ENCODE data around the gene ZFYVE26.
A peak's percentile ranks its signal among the peaks of the same experiment; 100 is the strongest.

ZFYVE26 gene

DNA sequence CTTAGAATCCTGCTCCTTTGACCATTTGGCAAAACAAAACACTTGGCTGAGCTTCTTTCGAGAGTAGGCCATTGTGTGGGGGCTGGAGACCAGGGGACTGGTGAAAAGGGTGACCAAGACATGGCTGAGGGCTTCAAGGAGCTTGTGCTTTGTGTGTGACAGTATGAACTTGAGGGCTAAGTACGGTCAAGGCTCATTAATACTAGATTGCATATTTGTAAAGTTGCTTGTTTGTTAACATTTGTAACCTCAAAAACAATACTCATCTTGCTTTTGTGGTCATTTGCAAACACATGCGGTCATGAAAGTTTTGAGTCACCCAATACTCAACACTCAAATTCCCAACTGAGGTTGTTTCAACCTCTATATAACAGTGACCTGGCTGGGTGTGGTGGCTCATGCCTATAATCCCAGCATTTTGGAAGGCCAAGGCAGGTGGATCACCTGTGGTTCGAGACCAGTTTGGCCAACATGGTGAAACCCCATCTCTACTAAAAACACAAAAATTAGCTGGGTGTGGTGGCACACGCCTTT, 42.5 kb downstream of the ZFYVE26 start:
- POLR2A ChIA-PET (ENCODE audit: low non-redundant PET): no interaction called here
- DNase-seq (ENCODE audit: low spot score): no peak
- TF ChIP-seq, protein P1, sequence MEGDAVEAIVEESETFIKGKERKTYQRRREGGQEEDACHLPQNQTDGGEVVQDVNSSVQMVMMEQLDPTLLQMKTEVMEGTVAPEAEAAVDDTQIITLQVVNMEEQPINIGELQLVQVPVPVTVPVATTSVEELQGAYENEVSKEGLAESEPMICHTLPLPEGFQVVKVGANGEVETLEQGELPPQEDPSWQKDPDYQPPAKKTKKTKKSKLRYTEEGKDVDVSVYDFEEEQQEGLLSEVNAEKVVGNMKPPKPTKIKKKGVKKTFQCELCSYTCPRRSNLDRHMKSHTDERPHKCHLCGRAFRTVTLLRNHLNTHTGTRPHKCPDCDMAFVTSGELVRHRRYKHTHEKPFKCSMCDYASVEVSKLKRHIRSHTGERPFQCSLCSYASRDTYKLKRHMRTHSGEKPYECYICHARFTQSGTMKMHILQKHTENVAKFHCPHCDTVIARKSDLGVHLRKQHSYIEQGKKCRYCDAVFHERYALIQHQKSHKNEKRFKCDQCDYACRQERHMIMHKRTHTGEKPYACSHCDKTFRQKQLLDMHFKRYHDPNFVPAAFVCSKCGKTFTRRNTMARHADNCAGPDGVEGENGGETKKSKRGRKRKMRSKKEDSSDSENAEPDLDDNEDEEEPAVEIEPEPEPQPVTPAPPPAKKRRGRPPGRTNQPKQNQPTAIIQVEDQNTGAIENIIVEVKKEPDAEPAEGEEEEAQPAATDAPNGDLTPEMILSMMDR (conservative IDR thresholded peaks at IDR 0.05; ENCODE audit: low read depth): no peak
- no peak overlapping the region for H3K27ac ChIP-seq
- CTCF ChIA-PET: interaction anchor here (0.7 kb wide), 1 partner anchor 202 kb away, joined by 6 read pairs; no protein-coding TSS in a partner anchor

DNA sequence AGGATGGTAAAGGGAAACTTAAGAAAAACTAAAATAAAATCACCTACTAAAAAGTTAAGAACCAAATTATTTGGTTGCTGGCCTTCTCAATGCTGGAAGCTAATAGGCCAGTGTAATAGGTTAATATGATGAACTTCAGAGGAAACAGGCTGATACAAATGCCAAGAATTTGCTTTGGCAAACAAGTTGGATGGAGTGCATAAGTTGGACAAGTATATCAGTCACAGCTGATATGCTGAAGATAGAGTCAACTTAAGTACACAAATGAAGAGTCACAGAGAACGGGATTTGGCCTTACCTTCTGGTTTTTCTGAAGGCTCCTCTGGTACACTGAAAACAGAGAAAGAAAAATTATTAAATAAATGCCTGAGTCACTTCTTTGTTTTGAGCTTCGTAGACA, 48.2 kb downstream of the ZFYVE26 start:
- no peak for DNase-seq (ENCODE audit: low spot score)
- CTCF ChIA-PET: no interaction called here
- POLR2A ChIA-PET (ENCODE audit: low non-redundant PET): no interaction called here
- TF ChIP-seq, protein P1 (conservative IDR thresholded peaks at IDR 0.05; ENCODE audit: low read depth): no peak
- H3K27ac ChIP-seq: no peak overlapping the region

DNA sequence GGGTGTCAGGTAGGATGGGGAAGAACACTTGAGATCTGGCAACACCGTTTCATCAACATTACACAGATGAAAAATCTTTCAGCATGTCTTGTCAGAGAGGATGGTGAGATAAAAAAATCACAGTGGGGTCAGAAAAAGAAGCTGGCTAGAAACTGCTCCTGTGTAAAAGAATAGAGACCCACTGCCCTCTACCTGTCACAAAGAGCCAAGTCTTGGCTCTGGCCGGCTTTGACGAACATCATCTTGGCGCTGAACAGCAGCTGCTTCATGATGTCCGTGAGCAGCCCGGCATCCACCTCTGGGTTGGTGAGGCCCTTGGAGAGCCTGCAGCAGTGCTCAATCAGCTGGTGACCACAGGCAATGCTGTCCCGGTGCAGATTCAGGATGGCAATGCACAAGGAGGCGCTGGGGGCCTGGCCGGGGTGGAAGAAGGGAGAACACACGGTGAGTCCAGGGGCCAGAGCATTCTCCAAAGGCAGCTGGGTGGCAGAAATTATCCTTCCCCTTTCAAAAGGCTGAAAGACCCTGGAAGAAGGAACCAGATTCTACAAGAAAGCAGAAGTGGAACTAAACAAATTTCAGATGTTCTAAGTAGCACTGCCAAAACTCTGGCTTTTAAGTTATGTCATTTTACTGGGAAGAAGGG, 50.2 kb downstream of the ZFYVE26 start:
- TF ChIP-seq, protein P1 (conservative IDR thresholded peaks at IDR 0.05; ENCODE audit: low read depth): no peak
- POLR2A ChIA-PET (ENCODE audit: low non-redundant PET): no interaction called here
- CTCF ChIA-PET: interaction anchor here (0.6 kb wide), 1 partner anchor 111 kb away, joined by 3 read pairs; no protein-coding TSS in a partner anchor
- DNase-seq (ENCODE audit: low spot score): no peak
- H3K27ac ChIP-seq: no peak overlapping the region

DNA sequence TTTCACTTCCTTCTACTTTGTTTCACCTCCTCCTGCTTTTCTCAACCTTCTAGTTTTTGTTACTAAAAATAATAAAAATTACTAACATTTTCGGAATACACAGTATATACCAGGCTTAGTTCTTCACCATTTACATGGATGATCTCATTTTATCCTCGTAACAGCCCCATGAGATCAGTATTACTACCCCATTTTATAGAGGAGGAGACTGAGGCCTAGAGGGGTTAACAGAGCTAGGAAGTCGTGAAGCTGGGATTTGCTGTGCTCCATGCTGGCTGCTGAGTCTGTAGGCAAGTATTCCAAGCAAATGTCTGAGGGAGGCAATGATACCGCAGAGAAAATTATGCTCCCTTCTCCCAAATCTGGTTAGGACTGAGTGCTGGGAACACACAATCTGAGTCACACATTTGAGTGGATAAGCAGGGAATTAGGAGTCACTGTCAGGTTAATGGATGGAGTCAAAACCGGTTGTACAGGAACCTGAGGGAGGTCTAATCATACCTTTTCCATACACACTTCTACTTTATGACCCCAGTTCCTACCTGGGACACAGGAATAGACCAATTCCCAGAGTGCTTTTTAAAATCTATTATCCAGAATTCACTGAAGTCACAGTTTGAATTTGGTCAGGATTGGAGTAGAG, 51.1 kb downstream of the ZFYVE26 start:
- H3K27ac ChIP-seq: no peak overlapping the region
- peak; percentile 70 for DNase-seq (ENCODE audit: low spot score)
- TF ChIP-seq, protein P1 (conservative IDR thresholded peaks at IDR 0.05; ENCODE audit: low read depth): no peak
- ChIA-PET POLR2A (ENCODE audit: low non-redundant PET) (no interaction called here), CTCF (no interaction called here)

GRCh38 chr14:67764496-67764895, 51.9 kb downstream of the ZFYVE26 start:
- TF ChIP-seq, protein P1 (conservative IDR thresholded peaks at IDR 0.05; ENCODE audit: low read depth): no peak
- no peak for DNase-seq (ENCODE audit: low spot score)
- no peak overlapping the region for H3K27ac ChIP-seq
- CTCF ChIA-PET: no interaction called here
- POLR2A ChIA-PET (ENCODE audit: low non-redundant PET): no interaction called here

GRCh38 chr14:67763158-67763822, 53.1 kb downstream of the ZFYVE26 start:
- ChIA-PET POLR2A (ENCODE audit: low non-redundant PET) (no interaction called here), CTCF (no interaction called here)
- H3K27ac ChIP-seq: no peak overlapping the region
- no peak for DNase-seq (ENCODE audit: low spot score)
- TF ChIP-seq, protein P1 (conservative IDR thresholded peaks at IDR 0.05; ENCODE audit: low read depth): no peak
